NB4 (cell line): ENCODE results near the gene CAMSAP1.

Experiments used
- DNase-seq: peaks from one replicate; pipeline ENCODE4 v3.0.0; 2010; ENCODE audit warnings: low read depth
- H3K4me3 ChIP-seq: one replicate; pipeline ENCODE4 v1.5.1; 2011; ENCODE audit warnings: mild to moderate bottlenecking, low read depth, low read length, moderate library complexity
- MYC ChIP-seq: IDR thresholded peaks from 2 replicates; pipeline ENCODE4 v1.6.1; 2011; ENCODE audit warnings: low read depth, low read length
- POLR2A ChIP-seq: IDR thresholded peaks from 2 replicates; pipeline ENCODE4 v1.6.1; 2011; ENCODE audit warnings: mild to moderate bottlenecking; ENCODE audit not compliant: insufficient read length; ENCODE audit errors: extremely low read depth
- TF ChIP-seq, protein P1 (sequence below): IDR thresholded peaks from 2 replicates; pipeline ENCODE4 v1.6.1; 2011; ENCODE audit warnings: low read depth, low read length
- TF ChIP-seq, protein P2 (sequence below): IDR thresholded peaks from one replicate; pipeline ENCODE4 v1.5.1; 2012; ENCODE audit warnings: low read depth, low read length

The CAMSAP1 gene

DNA sequence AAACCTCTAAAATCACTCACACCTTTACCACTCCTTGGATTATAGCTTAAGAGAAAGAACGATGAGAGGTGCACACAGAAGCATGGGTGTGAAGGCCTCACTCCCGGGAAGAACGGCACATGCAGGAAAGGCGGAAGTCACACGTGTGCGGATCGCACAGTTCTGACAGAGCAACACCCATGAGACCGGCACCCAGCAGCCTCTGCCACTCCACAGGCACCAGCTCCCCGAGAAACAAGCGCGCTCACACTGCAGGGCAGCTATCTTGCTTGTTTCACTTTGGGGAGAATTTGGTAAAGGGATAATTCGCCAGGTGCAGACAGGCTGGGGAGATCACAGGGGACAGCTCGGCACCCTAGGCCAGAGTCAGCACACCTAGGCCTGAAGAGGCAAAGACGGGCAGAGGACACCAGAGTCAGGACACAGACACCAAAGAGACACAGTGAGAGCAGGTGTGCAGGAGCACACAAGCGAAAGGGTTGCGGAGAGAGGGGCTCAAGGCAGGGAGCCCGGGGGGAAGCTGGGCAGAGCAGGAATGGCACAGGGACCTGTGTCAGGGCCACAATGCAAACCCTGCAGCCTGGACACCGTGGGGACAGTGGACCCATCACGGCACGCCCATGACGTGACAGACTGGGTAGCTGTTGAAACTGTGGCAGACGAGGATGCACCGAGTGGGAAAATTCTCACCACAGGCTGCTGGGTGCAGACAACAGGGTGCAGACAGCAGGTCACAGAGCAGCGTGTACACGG lies 81.7 kb downstream of the CAMSAP1 start:
- no peak for DNase-seq
- TF ChIP-seq MYC, result no peak
- TF ChIP-seq, protein P1, sequence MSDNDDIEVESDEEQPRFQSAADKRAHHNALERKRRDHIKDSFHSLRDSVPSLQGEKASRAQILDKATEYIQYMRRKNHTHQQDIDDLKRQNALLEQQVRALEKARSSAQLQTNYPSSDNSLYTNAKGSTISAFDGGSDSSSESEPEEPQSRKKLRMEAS, result no peak
- no peak for TF ChIP-seq POLR2A
- TF ChIP-seq, protein P2, sequence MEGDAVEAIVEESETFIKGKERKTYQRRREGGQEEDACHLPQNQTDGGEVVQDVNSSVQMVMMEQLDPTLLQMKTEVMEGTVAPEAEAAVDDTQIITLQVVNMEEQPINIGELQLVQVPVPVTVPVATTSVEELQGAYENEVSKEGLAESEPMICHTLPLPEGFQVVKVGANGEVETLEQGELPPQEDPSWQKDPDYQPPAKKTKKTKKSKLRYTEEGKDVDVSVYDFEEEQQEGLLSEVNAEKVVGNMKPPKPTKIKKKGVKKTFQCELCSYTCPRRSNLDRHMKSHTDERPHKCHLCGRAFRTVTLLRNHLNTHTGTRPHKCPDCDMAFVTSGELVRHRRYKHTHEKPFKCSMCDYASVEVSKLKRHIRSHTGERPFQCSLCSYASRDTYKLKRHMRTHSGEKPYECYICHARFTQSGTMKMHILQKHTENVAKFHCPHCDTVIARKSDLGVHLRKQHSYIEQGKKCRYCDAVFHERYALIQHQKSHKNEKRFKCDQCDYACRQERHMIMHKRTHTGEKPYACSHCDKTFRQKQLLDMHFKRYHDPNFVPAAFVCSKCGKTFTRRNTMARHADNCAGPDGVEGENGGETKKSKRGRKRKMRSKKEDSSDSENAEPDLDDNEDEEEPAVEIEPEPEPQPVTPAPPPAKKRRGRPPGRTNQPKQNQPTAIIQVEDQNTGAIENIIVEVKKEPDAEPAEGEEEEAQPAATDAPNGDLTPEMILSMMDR, result no peak
- no peak overlapping the region for H3K4me3 ChIP-seq

DNA sequence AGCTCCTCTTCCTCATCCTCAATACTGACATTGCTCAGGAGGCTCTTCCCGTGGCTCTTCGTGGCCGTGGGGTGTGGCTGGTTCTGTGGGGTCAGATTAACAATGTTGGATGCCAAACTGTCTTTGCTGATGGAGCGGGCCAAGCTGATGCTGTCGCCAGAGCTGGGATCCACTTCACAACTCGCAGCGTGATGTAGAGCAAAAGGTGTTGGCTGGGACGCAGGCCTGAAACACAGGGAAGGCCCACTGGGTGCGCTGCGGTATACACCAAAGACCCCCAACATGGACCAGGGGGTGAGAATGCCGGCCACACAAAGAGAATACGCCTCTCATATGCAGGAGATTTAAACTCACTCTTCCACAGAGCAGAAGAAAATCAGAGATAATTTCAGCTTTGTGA lies 84.3 kb downstream of the CAMSAP1 start:
- DNase-seq, result no peak
- TF ChIP-seq POLR2A, result no peak
- TF ChIP-seq, protein P1, result no peak
- no peak for TF ChIP-seq MYC
- TF ChIP-seq, protein P2, result no peak
- H3K4me3 ChIP-seq, result no peak overlapping the region

DNA sequence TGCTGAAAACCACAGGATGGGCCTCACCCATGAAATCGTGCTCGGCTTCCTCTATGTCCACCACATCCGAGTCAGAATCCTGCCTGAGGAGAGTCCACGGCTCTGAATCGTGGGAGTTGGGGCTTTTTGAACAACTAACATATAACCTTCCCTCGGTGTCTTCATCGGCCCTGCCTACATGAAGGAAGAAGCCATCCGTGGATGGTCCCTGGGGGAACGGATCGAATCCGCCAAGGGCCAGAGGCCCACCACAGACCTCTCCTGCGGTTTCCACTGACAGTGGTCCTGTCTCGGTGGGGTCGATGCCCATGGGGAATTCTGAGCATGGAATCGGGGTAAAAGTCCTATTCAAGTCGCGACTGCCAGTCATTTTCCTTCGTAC lies 85.0 kb downstream of the CAMSAP1 start:
- TF ChIP-seq MYC, result no peak
- no peak for TF ChIP-seq POLR2A
- TF ChIP-seq, protein P1, result no peak
- TF ChIP-seq, protein P2, result no peak
- no peak overlapping the region for H3K4me3 ChIP-seq
- DNase-seq, result no peak

DNA sequence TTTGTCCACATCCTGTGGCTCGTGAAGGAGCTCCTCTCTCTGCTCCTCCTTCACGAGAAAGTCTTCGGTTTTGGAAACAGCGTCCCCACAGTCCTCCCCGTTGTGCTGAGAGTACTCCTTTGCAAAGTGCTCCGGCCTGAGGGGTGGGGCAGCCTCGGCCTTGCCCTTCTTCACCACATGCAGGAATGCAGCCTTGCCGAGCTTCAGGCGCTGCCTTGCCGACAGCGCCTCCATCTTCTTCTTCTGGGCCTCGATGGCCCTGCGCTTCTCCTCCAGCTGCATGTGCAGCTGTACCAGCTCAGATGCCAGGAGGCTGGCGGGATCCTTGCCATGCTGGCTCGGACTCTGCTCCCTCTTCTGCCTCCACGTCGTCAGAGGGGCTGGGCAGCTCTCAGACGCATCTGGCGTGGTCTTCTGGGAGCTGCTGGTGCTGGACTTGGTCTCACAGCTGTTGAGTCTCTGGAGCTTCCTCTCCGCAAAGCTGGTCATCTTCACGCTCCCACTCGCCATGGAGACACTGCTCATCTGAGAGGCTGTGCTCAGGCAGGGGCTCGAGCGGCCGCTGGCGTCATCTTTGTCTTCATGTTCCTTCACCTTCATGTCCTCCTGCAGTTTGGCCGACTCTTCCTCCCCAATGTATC lies 85.5 kb downstream of the CAMSAP1 start:
- DNase-seq, result no peak
- no peak overlapping the region for H3K4me3 ChIP-seq
- TF ChIP-seq, protein P2, result no peak
- TF ChIP-seq POLR2A, result no peak
- TF ChIP-seq, protein P1, result no peak
- no peak for TF ChIP-seq MYC

DNA sequence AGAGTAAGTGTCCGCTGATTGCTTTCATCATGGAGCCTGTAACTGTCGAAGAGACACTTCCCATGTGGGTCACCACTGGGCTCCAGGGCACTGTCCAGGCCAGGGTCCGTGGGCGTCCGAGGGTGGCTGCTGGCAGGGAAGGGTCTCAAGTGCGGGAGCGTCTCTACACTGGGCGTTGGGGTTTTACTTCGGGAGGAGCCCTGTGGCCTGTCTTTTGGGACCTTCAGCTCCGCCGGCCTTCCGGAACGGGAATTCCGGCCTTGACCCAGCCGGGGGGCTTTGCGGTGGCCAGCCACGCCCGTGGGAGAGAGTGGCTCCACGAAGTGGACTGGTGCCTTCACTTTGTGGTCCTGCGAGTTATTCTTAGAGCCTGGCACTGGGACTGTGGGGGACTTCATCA lies 86.2 kb downstream of the CAMSAP1 start:
- no peak for TF ChIP-seq POLR2A
- TF ChIP-seq, protein P1, result no peak
- TF ChIP-seq, protein P2, result no peak
- TF ChIP-seq MYC, result no peak
- no peak overlapping the region for H3K4me3 ChIP-seq
- no peak for DNase-seq
